Fibroblast of peridontal ligament (primary cell): ENCODE results near the gene KCNIP4.

Source experiments
- DNase-seq: peaks from one replicate; pipeline ENCODE4 v3.0.0-alpha.2; 2010; ENCODE audit errors: extremely low read depth

Gene KCNIP4

DNA sequence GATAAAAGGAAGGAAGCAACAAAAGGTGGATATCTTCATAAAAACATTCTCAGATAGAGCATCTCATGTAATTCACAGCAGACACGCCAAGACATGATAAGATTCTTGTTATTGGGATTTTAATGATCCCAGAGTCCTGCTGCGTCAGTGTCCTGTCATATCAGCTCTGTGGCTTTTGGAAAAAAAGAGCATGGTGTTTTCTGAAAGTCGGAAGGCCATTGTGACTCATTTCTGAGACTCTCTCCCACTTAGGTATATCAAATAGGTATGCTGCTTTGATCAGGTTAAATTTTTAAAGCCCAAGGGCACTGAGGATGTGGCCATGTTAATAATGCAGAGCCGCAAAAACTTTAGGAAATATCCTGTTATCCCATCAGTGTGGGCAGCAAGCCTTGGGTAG, 481.0 kb downstream of the KCNIP4 start:
- no peak for DNase-seq

DNA sequence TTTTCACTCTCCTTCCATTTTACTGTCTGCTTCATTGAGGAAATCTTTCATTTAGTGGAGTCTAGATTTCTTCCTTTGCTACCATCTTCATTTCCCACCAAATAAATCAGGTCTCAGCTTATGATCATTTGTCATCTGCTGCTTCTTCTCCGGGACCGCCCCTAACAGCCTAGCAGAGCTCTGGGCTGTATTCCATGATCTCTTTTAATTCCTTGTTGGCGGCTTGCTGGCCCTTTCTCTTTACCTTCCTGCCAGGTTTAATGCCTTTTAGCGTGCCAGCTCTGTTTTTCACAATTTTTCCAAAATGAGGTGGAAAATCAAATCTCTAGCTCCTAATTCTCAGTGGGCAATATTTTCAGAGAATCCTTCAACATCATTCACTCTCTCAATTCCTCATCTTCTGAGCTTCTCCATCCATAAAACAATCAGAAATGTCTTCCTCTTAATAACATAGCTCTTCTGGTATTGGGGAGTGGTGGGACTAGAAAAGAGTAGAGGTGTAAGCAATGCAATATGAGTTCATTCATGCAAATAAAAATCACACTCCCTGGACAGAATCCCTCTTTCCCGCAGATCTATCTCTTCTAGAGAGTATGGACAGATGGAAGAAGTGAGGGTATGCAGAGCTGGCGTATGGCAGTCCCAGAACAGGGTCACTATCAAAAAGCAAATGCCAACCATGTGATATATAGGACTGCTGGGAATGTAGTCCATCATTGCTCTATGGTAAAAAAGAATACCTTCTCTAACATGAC, 491.3 kb downstream of the KCNIP4 start:
- no peak for DNase-seq

DNA sequence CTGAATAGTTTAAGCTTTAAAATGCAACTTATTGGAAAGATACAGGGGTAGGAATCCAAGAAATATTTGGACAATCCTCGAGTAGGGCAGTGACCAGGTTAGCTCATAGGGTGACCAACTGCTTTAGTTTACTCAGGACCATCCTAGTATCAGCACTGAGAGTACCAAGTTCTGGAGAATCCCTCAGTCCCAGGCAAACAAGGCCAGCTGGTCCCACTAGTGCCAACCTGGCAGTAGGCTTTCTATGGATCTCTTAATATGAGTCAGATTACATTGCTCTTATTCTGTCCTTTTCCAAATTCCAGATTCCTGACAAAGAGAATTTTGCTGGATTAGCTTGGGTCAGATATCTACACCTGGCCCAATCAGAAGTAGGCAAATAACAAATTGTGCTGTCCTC, 493.7 kb downstream of the KCNIP4 start:
- DNase-seq = no peak

DNA sequence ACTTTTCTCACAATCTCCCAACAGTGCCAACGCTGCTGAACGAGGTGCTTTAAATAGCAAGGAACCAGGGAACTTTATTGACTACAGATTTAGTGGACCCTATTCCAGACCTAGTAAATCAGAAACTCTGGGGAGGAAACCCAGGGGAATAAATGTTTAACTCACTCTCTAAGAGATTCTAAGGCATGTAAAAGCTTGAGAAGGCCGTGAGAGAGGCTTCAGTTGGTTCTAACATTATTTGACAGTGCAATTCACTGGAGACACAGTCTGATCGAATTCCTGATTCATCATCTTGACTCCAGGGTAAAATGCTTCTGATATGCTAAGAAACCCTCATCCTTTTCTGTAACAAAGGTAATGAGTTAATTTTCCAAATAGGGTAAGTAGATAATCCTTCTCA, 494.4 kb downstream of the KCNIP4 start:
- no peak for DNase-seq

DNA sequence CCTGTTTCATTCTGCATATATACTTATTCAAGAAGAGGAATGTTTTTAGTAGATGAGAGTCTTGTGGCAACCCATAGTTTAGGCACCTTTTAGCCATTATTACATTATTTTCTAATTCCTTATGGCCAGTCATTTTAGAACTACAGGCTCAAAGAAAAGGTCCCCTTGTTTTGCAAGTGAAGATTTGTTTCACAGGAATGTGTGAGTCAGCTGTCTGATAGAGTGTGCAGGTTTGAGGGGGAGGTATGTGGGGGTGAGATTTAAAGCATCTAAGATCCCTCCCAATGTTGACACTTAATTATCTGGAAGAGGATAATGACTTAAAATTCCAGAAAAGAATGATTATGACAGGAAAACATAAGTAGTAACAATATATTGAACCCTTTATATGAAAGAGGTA, 495.6 kb downstream of the KCNIP4 start:
- DNase-seq = no peak

DNA sequence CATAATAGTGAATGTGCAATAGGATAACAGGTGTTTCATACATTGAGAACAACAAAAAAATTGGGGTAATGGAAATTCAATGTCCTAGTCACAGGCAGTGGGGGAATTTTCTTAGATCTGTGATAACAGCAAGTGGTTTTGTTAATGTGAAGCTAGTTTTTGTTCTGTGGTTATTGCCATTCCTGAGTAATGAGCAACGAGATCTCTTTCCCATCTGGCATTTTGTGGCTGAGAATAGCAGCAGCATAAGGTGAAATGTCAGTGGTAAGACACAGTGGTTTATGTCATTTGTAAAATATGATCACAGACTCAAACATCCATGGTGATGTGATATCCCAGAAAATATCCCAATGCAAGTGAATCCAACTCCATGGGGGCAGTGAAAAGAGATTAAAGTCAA, 497.5 kb downstream of the KCNIP4 start:
- DNase-seq = no peak

DNA sequence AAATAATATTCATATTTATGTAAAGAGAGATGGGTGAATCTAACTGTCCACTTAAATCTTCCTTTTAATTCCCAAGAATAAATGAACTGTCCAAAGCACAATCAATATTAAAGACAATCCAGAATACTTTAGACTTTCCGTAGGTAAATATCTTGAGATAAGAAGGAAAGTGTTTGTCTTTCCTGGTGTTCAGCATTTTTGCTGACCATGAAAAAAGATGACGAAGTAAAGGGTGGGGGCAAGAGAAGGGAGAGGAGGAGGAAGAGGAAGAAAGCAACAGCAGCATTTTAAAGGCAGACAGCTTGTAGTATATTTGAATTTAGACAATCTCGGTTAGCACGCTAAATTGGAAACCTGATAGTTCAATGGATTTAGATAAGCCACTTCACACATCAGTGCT, 498.2 kb downstream of the KCNIP4 start:
- no peak for DNase-seq

DNA sequence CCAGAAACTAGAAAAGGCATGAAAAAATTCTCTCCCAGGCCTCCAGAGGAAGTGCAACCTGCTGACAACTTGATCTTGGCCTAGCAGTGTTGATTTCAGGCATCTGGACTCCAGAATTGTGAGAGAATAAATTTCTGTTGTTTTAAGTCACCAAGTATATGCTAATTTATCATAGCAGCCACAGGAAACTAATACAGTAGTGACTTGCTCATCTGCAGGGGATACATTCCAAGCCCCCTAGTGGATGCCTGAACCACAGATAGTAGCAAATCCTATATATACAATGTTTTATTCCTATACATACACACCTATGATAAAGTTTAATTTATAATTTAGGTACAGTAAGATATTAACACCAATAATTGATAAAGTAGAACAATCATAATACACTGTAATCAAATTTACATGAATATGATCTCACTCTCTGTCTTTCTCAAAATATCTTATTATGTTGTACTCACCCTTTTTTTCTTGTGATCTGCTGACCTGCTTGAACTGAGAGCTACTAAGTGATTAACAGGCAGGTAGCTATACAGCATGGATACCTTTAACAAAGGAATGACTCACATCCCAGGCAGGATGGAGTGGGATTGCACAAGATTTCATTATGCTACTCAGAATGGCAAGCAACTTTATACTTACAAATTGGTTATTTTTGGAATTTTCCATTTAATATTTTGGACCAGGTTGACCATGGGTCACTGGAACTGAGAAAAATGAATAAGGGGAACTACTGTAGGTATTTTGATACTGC, 501.1 kb downstream of the KCNIP4 start:
- DNase-seq = no peak

DNA sequence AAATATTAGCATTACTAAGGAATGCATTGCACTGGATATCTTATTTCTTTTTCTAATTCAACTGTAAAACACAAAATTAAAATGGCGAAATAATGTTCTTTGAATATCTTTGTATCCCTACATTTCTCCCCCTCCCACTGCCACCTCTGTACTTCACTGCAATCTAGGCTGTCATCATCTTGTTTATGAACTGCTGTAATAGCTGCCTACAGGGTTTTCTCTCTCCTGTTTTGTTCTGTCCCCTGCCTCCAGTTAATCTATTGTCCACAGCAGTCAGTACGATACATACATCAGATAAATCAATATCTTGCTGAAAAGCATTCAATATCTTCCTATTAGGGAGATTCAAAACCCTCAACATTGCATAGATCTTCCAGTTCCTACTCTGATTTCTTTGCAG, 528.4 kb downstream of the KCNIP4 start:
- no peak for DNase-seq

DNA sequence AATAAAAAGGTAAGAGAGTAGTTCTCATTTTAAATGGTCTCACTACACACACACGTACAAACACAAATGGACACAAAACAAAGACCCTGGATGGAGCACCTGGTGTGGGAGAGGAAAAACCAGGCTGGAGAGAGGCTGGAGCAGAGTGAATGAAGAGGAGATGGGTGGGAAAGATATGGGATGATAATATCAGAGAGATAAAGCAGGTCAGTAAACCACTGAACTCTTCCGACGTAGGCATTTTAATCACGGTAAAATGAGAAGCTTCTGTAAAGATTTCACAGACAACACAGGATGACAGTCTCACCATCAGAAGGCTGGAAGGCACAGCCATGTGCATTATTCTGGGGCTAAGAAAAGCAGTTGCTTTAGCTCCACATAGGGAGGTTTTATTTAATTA, 532.8 kb downstream of the KCNIP4 start:
- DNase-seq = no peak

DNA sequence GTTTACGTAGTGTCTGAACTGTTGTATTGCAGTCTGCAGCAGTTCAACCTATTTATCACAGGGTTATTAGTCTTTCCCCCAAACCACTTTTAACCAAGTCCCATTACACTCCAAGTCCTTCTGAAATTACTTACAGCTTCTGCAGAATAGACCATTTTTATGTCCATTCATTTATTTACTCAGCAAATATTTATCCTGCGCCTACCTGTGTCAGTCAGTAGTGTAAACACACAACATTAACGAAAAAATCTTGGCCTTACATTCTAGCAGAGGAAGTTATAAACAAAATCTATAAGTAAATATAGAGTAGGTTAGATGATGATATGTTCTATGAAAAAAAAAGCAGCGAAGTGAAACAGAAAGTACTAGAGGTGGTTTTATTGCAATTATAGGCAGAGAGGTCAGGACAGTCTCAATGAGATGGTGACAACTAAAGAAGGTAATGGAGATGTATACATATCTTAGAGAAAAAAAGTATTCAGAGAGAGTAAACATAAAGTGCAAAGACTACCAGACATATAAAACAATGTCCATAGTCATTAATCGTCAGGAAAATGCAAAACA, 534.7 kb downstream of the KCNIP4 start:
- DNase-seq = no peak

DNA sequence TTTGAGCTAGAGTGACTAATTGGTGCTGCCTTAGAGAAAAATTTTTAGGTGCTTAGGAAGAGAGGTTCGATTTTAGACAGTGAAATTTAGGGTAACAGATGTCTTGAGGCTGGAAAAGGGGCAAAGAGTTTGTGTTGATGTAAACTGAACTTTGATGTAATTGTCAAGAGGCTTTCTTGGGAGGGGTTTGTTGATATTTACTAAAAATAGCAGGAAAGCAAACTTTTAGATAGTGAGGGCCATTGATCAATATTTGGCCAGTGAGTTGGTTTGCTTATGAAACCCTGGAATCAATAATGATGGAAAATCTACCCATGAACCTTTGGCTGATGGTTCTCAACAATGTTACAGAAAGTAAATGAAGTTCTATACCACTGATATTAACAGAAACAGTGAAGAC, 537.5 kb downstream of the KCNIP4 start:
- no peak for DNase-seq

DNA sequence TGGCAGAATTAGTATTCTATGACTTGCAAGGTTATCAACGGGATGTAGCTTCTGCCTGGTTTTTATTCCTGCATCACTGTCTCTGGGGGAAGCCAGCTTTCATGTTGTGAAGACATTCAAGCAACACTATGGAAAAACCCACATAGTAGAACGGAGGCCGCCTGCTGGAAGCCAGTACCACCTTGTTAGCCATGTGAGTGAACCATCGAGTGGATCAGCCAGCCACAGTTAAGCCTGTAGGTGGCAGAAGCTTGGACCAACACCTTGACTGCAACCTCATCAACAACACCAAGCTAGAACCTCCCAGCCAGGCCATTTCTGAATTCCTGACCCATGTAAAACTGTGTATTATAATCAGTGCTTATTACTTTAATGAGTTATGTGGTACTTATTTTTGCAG, 538.2 kb downstream of the KCNIP4 start:
- DNase-seq = no peak

DNA sequence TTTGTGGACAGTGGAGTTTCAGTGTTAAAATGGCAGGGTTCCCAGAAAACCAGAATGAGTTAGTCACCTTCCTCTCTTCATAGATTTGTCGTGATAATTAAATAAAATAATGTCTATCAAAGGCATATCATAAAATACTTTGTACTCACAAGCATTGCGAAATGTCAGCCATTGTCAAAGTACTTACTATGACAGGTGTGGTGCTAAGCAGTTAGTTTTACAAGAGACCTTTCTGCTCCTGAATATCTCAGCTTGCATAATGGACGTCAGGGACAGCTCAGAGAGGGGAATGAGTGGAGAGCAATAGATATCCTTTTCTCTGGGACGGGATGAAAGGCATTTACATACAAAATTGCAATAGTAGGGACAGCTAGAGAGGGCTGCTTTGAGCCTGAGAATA, 560.9 kb downstream of the KCNIP4 start:
- no peak for DNase-seq

DNA sequence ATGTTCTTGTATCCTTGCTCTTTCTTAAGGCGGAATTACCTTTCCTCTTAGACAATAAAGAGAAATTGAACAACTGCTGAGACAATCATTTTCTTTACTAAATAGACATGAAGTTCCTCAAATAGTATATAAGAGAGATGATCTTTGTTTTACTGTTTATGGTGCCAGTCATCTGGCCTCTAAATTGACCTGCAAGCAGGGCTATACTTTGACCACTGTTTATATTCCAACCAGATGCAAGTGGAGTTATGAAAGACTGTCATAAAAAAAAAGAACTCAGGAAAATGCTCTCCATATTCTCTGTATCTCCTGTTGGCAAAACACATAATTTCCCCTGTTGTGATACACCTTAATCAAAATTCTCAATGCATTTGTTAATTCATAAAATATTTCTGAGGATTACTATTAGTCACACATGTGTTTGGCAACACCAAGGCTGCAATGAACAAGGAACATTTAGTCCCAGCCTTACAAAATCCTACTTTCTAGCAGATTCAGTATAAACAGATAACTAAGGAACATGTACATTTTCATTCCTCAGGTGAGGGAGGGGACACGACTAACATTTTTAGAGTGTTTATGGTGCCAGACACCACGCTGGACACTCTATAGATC, 562.3 kb downstream of the KCNIP4 start:
- no peak for DNase-seq

DNA sequence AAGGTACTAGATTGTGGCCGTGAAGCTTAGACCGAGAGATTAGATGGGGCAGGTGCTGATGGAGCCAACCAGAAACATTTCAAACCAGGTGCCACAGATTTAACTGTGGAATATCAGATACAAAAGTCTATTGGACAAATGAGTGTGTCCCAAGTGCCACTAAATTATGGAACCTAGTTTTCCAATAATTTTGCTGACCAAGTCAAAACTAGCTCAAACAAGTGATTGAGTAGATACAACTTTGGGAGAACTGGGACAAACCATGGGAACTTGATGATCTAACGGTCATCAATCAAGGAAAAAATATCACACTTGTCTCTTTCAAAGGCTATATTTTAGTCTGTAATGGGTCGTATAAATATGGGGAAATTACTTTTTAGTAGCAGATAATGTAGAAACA, 562.9 kb downstream of the KCNIP4 start:
- no peak for DNase-seq

DNA sequence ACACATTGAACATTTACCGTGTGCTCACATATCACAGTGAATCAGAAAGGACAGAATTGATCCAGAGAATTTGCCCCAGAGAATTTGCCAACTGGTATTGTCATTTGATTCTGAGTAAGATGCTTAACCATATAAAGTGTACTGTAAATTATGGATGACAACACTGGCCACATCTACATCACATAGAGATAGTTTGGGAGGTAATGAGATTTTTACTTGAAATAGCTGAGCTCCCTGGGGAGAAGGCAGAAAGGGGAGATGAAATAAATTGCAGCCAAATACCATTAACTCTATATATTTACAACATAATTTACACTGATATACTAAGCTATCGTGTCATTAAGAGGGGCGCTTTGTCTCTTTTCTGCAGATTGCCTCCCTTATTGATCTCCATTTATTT, 564.0 kb downstream of the KCNIP4 start:
- DNase-seq = no peak

DNA sequence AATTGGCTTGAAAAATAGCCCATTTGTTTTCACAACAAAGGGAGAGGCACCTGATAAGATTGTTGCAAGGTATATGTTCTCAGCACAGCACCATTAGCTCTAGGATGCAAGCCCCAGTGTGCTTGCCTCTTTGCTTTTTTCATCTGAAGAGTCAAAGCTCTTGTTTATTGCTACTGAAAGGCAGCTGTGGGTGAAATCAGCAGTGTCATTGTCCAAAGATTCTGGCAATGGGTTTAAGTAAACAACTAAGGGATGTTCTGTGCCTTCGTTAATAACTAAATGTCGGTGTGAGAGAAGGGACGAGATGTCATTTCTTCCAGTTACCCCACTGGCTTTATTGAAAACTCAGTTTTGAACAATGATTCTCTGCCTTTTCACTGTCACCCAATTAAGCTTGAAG, 567.7 kb downstream of the KCNIP4 start:
- DNase-seq = no peak

DNA sequence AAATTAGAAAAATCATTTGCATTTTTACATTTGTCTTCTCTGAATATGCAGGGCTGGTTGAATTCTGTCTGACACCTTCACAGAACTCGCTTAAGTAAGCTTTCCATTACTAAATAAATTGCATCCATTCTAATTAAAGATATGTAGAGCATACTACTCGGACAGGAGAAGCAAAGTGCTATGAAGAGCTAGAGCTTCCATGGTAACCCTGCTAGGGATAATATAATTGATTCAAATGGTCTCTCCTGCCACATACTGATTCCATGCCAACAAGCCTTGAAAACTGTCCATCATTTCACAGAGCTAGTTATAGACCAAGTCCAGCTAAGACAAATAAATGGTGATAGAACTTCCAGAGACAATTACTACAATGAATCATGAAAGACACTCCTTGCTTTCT, 571.5 kb downstream of the KCNIP4 start:
- DNase-seq = no peak

DNA sequence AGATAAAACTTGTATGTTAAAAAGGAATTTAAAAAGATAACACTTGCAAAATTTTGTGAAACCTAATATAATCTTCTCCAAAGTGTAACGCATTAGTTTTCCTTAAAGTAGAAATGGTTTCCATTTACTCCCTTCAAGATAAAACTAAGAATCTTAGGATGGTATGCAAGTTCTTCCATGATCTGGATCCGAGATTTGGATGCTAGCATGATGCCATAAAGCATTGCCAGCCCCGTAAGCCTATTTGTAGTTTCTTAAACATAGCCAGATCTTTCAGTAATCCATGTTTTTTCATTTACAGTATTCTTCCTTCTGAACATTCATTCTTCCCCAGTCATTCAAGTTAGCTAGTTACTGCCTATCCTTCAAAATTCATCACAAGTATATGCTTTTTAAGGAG, 572.4 kb downstream of the KCNIP4 start:
- DNase-seq = no peak

DNA sequence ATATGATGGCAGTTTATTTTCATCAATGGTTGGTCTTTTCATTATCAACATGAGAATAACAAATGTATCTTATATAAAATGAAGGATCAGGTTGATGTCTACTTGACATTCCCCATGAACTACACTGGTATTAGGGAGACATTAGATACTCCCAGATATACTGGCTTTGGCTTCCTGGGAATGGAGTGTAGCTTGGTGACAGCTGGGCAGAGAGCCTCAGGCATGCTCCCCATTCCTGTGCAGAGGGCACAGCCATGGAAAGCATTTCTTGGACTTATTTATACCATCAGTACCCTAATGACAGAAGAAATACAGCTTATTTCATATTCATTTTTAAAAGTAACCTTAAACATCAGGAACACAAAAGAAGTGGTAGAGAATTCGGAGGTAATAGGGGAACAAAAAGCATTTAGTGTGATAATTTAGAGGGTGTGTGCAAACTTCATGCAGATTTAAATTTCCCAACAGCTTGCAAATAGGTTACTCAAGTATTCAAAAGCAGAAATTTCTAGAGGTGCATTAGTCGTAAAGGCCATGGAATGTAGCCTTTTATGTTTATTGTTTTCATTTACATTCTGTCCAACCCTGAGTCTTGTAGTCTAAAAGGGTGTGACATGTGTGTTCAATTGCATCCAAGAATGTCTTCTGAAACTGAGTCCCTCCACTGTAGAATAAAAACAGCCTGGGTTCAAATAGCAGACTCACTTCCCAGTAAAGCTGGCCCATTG, 573.8 kb downstream of the KCNIP4 start:
- no peak for DNase-seq

DNA sequence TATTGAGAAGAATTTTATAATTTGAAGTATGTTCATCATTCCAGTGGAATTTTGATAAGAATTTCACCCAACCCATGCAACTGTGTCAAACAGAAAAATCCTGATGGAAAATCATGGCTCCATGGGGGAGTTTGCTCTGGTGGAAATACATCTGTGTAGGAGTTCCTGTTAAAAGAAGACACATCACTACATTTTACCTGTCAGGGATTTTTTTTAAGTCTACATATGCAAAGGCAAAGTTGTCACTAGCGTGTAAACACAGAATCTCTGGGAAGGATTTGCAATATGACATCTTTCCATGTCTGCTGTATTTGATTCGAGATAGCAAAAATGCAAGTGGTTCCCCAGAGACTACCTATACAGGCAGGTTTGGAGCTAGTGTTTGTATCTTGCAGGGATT, 581.0 kb downstream of the KCNIP4 start:
- no peak for DNase-seq
